ENCODE data around the gene TFB2M. TPM values are rescaled to one million over a fixed set of nuclear protein-coding genes. Genes with fewer than 3 reads are reported as not detected.
A peak's percentile ranks its signal among the peaks of the same experiment; 100 is the strongest.

TFB2M gene
- total RNA-seq, 1 experiment from 2014 or later = 25.7 TPM

- DNase-seq (ENCODE audit: low spot score) = no peak
Measured at GRCh38 chr1:246554201-246554600, 11.9 kb downstream of the TFB2M start.

- no peak for DNase-seq (ENCODE audit: low spot score)
Measured at GRCh38 chr1:246552110-246552509, 14.0 kb downstream of the TFB2M start.

GRCh38 chr1:246550402-246550801, 15.7 kb downstream of the TFB2M start:
- DNase-seq (ENCODE audit: low spot score) = no peak

GRCh38 chr1:246549665-246550064, 16.4 kb downstream of the TFB2M start:
- no peak for DNase-seq (ENCODE audit: low spot score)

- DNase-seq (ENCODE audit: low spot score) = no peak
Measured at GRCh38 chr1:246544001-246544400, 22.1 kb downstream of the TFB2M start.

- no peak for DNase-seq (ENCODE audit: low spot score)
Measured at GRCh38 chr1:246540738-246541491, 25.1 kb downstream of the TFB2M start.

- peak; percentile 55 for DNase-seq (ENCODE audit: low spot score)
Measured at GRCh38 chr1:246537887-246538286, 28.2 kb downstream of the TFB2M start.

GRCh38 chr1:246537441-246537840, 28.6 kb downstream of the TFB2M start:
- DNase-seq (ENCODE audit: low spot score) = no peak

GRCh38 chr1:246534114-246534513, 31.9 kb downstream of the TFB2M start:
- DNase-seq (ENCODE audit: low spot score) = no peak

- DNase-seq (ENCODE audit: low spot score) = no peak
Measured at GRCh38 chr1:246533371-246533905, 32.6 kb downstream of the TFB2M start.

- DNase-seq (ENCODE audit: low spot score) = peak; percentile 5
Measured at GRCh38 chr1:246532519-246532918, 33.5 kb downstream of the TFB2M start.

GRCh38 chr1:246530482-246530881, 35.6 kb downstream of the TFB2M start:
- no peak for DNase-seq (ENCODE audit: low spot score)

GRCh38 chr1:246528933-246529731, 36.9 kb downstream of the TFB2M start:
- no peak for DNase-seq (ENCODE audit: low spot score)

- DNase-seq (ENCODE audit: low spot score) = no peak
Measured at GRCh38 chr1:246527402-246528088, 38.5 kb downstream of the TFB2M start.

- no peak for DNase-seq (ENCODE audit: low spot score)
Measured at GRCh38 chr1:246526915-246527314, 39.1 kb downstream of the TFB2M start.

- no peak for DNase-seq (ENCODE audit: low spot score)
Measured at GRCh38 chr1:246526380-246526779, 39.7 kb downstream of the TFB2M start.

GRCh38 chr1:246519514-246519913, 46.5 kb downstream of the TFB2M start:
- no peak for DNase-seq (ENCODE audit: low spot score)

GRCh38 chr1:246518456-246519205, 47.4 kb downstream of the TFB2M start:
- no peak for DNase-seq (ENCODE audit: low spot score)

GRCh38 chr1:246517391-246517790, 48.7 kb downstream of the TFB2M start:
- no peak for DNase-seq (ENCODE audit: low spot score)

GRCh38 chr1:246516126-246516525, 49.9 kb downstream of the TFB2M start:
- DNase-seq (ENCODE audit: low spot score) = no peak

- no peak for DNase-seq (ENCODE audit: low spot score)
Measured at GRCh38 chr1:246515390-246516005, 50.6 kb downstream of the TFB2M start.

All from HT-29 (cell line).